GM04504 (cell line): ENCODE results near the gene LRRC32.
A peak's percentile ranks its signal among the peaks of the same experiment; 100 is the strongest.

ENCODE experiments used
- DNase-seq: peaks from one replicate; pipeline ENCODE4 v3.0.0-alpha.2; 2012; ENCODE audit warnings: low read depth

The LRRC32 gene

DNA sequence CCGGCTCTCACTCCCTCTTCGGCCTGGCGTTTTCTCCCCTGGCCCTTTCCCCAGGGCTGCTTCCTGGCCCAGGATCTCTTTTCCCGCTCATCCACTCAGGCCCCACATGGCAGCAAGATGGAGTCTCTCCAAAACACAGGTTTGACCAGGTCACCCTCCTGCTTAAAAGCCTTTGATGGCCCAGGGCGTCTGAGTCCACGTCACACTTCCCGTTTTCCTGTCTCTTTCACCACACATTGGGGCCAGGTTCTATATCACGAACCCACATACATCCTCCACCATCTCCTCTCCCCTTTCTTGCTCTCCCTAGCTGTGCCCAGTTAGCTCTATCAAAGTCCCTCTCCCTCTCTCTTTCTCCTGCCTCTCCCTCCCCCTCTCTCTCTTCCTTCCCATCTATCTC, 7.8 kb upstream of the LRRC32 start:
- no peak for DNase-seq

DNA sequence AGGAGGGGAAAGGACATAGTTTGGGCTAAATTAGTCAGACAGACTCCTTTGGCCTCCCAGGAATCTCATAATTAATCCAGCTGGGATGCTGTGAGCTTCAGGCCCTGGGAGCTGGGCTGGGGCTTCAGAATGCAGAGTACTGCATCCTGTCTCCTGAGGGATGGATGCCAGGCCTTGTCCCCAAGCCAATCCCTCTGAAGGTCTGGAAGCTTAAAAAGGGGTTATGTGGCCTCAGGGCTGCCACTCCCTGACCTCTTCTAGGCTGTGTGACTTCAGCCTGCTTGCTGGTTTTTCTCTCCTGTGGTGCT, 6.9 kb upstream of the LRRC32 start:
- DNase-seq = no peak

GRCh38 chr11:76676636-76677457, 6.3 kb upstream of the LRRC32 start:
- DNase-seq = no peak

DNA sequence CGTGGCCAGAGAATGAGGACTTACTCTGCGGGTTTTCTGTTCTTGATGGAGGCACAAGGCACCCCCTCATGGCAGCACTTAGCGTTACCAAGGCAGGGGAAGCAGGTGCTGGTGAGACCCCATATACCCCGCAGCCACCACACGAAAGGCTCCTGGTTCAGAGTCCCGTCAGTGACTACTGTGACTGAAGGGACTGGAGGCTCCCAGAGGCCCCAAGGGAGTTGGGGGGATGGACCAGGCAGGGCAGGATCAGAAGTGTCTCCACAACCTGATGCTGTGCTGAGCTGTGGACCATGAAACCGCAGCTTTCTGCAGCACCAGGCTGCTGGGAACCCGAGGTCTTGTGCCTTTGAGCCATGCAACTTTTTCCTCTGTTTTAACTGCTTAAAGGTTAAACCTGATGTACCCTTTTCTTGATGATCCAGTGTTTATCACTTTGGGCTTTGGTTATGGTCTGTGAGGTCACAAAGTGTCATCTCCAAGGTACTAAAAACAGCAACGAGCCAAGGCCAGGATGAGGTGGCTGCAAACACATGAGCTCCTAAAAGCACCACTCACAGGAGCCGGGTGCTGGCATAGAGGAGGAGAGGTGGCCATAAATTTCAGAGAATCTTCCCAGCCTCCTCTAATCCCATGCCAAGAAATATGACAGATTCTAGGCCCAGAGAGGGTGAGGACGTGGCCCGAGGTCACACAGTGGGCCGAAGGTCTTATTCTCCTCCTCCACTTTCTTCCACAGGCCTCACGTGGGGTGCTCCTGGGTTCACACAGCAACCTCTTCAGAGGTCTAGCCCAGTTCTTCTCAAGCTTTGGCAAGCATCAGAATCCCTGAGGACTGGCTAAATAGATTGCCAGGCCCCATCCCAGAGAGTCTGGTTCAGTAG, 4.2 kb upstream of the LRRC32 start:
- no peak for DNase-seq

GRCh38 chr11:76673176-76674142, 2.9 kb upstream of the LRRC32 start:
- no peak for DNase-seq

DNA sequence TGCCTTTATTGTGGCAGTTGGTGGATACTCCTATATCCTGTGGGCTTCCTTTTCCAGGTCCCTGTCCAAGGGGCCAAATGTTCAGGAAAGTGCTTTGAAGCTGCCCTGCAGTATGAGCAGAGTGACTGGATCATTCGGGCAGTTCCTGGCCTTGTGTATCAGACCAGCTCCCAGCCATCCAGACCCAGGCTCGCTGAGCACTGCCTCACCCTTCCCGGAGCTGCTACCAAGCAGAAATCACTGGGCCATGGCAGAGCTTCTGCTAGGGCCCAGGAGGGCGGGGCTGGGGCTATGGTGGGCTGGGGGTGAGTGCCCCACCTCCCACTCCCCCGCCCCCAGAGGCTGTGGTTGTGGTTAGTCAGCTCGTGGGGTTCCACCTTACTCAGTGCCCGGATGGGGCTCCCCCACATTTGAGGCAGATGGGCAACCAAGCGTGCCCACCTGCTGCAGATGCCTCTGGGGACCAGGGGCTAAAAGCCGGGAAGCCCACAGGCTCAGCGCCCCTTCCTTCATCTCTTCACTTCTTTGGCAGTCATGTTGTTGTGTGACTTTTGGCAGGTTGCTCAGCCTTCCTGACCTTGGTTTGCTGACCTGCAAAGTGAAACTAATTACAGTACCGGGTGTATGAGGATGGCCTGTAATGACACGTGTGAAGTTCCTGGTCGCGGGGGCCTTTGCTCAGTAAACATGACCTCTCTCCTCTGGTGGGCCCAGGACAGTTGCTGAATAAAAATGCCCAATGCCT, 2.1 kb upstream of the LRRC32 start:
- DNase-seq = no peak

DNA sequence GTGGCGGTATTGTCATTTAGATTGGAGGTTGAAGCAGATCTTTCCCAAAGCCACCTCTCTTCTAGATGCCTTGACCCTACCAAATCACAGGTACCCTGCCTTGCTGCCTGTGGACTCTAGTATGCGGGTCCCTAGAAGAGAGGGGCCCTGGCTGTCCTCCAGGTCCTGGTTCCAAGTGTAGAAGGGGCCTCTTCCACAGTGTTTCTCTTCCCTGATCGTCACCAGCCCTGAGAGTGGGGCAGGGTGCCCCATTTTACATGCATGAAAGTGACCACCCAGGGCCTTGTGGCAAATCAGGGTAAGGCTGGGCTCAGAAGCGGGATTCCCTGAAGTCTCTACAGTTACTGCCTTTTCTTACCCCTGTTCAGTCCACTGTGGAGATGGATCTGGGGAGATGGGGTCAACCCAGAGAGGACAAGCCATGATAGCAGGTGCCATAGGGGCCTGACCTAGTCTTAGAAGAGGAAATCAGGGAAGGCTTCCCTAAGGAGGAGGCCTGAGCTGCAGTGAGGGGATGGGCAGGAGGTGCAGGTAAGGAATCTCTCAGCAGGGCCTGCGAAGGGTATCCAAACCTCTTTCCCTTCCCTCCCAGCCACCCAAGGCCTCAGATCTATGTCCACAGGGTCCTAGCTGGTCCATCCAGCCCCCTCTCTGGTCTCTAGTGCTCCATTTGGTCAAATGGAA, 1.2 kb upstream of the LRRC32 start:
- no peak for DNase-seq

GRCh38 chr11:76671237-76671592, 668 bp upstream of the LRRC32 start:
- DNase-seq = no peak

GRCh38 chr11:76669901-76670484, 554 bp downstream of the LRRC32 start:
- DNase-seq = peak; percentile 30

- no peak for DNase-seq
Observed at GRCh38 chr11:76668362-76669155, 2.0 kb downstream of the LRRC32 start.

DNA sequence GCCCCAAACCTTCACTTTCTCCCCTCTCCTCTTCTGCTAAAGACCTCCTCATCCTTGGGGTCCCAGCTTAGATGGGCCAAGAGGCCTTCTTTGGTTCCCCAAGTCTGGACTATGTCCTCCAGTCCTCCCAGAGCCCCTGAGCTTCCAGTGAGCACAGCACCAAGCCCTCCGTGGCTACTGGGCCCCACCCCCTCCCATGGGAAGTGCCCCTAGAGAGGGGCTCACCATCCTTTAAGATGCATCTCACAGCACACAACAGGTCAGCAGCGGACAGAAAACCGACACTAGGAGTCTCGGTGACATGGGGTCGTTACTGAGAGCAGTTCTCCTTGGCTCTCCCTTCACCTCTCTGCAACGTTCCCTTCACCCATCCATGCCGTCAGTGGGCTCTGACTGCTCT, 2.7 kb downstream of the LRRC32 start:
- no peak for DNase-seq

DNA sequence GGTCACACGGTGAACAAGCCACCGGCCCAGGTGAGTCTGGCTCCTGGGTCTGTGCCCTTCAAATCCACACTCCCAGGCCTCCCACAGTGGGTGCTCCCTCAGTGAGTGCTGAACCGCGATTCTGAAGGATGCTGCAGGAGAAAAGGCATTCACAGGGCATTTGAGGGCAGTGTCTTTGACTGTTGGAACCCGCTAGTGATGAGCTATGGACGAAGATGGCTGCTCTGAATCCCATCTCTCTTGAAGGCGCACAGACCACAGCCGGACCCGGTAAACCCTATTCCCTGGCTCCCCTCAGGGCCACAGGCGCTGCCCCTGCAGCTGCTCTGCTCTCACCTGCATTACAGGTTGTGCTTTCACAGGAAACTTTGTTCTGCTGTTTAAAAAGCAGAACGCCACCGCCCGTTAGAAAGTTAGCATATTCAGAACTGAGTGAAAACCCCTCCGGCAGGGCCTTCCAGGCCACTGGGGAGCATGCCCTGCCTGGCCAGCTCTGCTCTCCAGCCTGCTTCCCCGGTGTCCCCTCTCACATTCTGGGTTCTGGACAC, 3.2 kb downstream of the LRRC32 start:
- no peak for DNase-seq

GRCh38 chr11:76666830-76667229, 3.7 kb downstream of the LRRC32 start:
- no peak for DNase-seq

GRCh38 chr11:76666408-76666807, 4.1 kb downstream of the LRRC32 start:
- no peak for DNase-seq

- DNase-seq = no peak
Observed at GRCh38 chr11:76665921-76666351, 4.6 kb downstream of the LRRC32 start.

DNA sequence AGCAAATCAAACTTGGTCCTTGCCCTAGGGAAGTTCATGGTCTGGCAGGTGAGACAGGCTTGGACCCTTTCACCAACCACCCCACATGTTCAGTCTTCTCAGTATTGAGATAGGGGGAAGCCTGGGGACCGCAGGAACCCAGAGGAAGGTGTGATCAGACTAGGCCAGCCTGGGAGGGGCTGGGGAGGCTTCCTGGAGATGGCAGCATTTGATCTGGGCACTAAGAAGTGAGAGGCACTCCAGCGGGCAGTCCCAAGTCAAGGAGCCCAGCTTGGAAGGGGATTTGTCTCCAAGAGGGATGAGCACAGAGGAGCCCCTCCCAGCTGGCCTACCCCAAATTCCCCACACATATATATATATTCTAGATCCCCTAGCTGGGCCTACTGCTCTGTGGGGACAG, 5.4 kb downstream of the LRRC32 start:
- DNase-seq = no peak

GRCh38 chr11:76664578-76665061, 5.9 kb downstream of the LRRC32 start:
- no peak for DNase-seq

GRCh38 chr11:76663912-76664440, 6.6 kb downstream of the LRRC32 start:
- DNase-seq = no peak

DNA sequence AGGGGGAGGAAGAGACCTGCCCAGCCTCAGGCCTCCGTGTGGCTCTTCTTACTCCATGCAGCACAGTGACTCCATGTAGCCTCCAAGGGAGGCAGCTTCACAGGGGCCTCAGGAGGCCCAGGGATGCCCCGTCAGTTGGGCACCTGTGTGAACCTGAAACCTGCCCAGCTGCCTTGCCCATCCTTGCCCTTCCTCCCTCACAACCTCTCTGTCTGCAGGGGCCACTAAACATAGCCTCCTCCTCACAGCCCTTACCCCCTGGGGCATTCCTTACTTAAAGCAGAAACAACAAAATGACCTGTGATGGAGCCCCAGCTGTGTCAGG, 7.1 kb downstream of the LRRC32 start:
- DNase-seq = no peak
